Coronary artery (tissue), 2 donors: ENCODE data around the gene HOXA4.

Source experiments
- DNase-seq: peaks from one replicate; pipeline ENCODE4 v3.0.0-alpha.2; 2017; ENCODE audit warnings: low spot score
- H3K27ac ChIP-seq, 2 donors: fragments of 200-600 bp; sonication (generic); one replicate each; pipeline ENCODE4 v1.5.1; 2016 to 2019
- H3K4me3 ChIP-seq: fragments of 200-600 bp; sonication (generic); 2 replicates; pipeline ENCODE4 v1.5.1; 2016; ENCODE audit warnings: mild to moderate bottlenecking, moderate library complexity
- TF ChIP-seq, protein P1 (sequence below): fragments of 200-600 bp; sonication (generic); IDR thresholded peaks from one replicate; pipeline ENCODE4 v1.5.1; 2019; ENCODE audit warnings: antibody characterized with exemption

The HOXA4 gene

DNA sequence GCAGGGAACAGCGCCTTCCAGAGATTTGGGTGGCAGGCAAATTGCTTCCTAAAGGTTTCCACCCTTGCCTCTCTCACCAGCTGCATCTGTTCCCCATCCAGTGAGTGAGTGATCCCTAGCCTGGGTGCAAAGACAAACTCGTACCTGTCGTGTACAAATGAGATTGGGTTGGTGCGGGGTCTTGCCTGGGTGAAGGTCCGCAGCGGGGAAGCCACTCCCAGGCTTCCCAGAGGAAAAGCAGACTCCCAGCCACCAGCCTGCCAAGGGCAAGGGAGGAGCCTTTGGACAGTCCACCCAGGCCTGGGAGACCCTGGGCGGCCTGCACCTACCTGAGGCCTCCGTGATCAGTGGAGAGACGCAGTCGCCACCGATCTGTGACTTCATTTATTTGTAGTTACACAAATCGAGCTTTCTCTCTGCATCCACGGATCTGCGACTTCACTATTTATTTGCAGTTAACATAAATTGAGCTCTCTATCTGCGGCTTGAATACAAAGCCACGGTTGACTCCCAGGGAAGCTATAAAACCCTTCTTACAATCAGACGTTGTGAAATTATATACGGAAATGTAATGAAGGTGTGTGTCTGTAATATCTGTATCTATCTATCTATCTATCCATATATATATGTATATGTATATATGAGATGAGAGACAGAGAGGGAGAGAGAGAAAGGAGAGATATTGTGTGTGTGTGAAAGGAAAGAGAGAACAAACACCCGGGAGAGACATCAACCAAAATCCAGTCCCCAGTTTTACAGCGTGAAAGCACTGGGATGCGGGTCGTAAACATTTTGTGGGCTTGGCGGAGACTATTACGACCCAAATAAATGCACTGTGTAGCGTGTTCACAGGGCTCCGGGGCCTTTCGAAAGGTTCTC lies 28.9 kb upstream of the HOXA4 start:
- TF ChIP-seq, protein P1, sequence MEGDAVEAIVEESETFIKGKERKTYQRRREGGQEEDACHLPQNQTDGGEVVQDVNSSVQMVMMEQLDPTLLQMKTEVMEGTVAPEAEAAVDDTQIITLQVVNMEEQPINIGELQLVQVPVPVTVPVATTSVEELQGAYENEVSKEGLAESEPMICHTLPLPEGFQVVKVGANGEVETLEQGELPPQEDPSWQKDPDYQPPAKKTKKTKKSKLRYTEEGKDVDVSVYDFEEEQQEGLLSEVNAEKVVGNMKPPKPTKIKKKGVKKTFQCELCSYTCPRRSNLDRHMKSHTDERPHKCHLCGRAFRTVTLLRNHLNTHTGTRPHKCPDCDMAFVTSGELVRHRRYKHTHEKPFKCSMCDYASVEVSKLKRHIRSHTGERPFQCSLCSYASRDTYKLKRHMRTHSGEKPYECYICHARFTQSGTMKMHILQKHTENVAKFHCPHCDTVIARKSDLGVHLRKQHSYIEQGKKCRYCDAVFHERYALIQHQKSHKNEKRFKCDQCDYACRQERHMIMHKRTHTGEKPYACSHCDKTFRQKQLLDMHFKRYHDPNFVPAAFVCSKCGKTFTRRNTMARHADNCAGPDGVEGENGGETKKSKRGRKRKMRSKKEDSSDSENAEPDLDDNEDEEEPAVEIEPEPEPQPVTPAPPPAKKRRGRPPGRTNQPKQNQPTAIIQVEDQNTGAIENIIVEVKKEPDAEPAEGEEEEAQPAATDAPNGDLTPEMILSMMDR: no peak
- DNase-seq: no peak
- H3K27ac ChIP-seq: no peak overlapping the region
- peak overlapping the region; percentile 68 for H3K4me3 ChIP-seq

DNA sequence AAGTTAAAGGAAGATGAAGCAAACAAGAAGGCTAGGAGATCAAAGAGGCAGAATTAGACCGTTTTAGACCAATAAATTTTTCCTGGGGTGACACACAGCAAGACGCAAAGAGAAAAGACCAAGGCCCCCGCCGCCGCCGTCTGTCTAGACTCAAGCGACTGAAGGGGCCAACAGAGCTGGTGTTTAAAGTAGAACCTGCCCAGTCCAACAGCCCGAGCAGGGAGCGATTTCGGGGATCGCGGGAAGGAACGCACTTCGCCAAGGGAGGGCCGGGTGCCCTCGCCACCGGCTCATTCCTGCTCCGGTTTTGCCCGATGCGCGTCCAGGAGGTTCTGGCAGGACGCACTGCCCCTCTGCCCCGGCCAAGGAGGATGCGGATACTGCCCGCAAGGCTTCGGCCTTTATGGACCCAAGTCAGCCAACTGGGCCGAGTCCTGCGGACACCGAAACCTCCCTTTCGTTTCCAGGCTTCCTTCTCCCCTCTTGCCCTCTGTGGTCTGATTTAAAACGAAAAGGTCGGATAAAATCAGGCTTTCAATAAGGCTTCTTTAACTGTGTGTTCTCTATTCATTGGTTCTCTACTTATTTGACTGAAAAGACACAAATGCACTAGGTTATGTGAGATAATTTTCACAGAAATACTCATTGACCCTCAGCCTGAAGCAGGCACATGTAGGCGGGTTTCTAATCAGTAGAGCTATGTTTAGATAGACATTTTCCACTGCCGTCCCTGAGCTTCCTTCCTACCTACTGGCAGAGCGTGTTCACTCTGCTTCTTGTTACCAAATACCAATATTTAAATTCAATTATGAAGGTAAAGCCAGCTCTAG lies 28.1 kb upstream of the HOXA4 start:
- TF ChIP-seq, protein P1: no peak
- H3K4me3 ChIP-seq: no peak overlapping the region
- DNase-seq: no peak
- no peak overlapping the region for H3K27ac ChIP-seq

DNA sequence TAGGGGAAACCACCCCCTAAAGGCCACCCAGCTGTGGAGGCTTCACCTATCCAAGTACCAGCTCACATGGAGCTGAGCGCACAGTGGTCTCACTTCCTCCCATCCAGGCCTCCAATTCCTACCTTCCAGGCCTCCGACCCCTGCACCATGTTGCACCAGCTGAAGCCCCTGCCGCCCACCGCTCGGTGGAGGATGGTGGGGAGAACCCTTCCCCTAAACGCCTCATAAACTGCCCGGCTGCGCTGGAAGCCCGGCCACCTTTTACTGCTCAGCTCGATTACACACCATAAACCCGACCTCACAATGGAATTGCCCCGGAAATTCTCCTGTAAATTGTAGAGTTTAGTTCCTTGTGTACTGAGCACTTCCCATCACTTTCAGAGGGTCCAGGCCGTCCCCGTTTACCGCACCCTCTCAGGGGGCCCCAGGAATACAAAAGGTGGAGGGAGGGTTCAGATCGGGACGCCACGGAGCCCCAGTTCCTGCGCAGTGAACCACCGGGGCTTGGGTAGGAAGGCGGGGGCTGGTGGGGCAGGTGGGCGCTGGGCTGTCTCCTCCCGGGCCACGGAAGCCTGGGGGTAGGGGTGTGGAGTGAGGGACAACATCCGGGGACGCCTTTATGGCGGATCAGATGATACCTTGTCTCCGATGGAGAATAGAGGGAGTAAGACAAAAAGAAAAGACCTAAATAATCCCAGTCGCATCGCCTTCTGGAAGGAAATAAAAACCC lies 27.3 kb upstream of the HOXA4 start:
- H3K27ac ChIP-seq: no peak overlapping the region
- DNase-seq: no peak
- no peak overlapping the region for H3K4me3 ChIP-seq

DNA sequence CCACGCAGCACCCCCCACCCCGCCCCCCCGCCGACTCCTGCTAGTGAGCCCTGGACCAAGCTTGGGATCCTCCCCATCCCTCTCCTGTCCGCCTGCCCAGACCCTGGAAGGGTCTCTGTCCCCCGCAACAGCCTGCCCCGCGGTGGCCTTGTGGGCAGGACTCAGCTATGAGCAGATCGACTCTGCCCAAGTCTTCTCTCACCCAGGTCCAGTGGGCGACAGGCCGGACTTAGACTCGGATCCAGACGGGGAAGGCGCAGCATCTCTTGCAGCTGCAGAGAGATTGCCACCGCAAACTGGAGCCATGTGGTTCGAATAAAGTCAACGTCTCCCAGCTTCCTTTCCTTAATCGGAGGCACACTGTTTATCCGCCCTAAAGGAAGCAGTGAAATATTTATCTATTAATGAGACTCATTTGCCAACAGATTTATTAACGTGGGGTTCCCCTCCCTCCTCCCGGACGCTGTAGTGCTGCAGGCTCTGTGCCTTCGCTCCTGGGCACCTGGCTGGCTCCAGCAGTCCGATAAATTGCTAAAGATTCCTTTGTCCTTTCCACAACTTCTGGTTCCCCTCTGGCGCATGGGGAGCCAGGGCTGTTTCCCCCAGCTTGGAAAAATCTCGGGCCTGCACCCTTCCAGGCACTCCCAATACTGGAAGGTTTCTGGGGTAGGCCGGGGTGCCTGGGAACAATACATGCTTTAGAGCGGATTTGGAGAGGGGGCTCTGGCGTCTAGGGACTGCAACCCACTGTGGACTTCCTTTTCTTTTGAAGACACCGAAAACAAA lies 26.6 kb upstream of the HOXA4 start:
- no peak overlapping the region for H3K27ac ChIP-seq
- TF ChIP-seq, protein P1: no peak
- DNase-seq: no peak
- peak overlapping the region; percentile 53 for H3K4me3 ChIP-seq

More for the DNA sequence above, 27.3 kb upstream of the HOXA4 start:
- TF ChIP-seq, protein P1: no peak

DNA sequence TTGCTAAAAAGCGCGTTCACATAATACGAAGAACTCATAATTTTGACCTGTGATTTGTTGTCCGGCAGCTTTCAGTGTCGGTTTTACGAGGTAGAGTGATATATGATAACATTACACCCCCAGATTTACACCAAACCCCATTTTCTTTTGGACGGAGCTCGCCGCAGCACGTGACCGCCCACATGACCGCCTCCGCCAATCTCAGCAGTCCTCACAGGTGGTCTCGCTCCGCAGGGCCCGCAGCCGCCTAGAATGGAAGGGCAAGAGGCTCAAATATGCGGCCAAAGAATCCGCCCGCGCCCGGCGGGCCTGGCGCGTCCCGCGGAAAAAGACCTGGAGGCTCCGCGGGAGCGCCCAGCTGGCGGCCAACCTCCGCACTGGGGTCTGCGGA lies 25.9 kb upstream of the HOXA4 start, which contains the start of gene HOXA7:
TSS of gene HOXA7 (minus strand) at position 168 of the 391 bp plus-strand sequence. CDS start at position 38, 130 bp downstream.
- Histone ChIP-seq H3K4me3 (peak within 1 kb of the TSS; percentile 53), H3K27ac (no peak within 1 kb of the TSS)
- DNase-seq: no peak
- TF ChIP-seq, protein P1: no peak
